ENCODE measurements around the gene DAZAP2.
"Not testable (repeated sequence)": the region's sequence is repeated elsewhere in the genome, so short reads cannot be mapped to it uniquely, and the experiment has no call there.

DNA sequence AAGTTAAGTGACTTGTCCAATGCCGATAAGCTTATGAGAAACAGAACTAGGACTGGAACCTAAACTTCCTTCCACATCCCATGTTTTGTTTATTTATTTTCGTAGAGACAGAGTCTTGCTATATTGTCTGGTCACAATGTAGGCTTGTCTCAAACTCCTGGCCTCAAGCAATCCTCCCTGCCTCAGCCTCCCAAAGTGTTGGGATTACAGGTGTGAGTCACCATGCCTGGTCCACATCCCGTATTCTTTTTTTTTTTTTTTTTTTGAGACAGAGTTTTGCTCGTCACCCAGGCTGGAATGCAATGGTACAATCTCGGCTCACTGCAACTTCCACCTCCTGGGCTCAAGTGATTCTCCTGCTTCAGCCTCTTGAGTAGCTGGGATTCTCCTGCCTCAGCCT is 11.5 kb upstream of the DAZAP2 start:
- TF ChIP-seq, protein P1, sequence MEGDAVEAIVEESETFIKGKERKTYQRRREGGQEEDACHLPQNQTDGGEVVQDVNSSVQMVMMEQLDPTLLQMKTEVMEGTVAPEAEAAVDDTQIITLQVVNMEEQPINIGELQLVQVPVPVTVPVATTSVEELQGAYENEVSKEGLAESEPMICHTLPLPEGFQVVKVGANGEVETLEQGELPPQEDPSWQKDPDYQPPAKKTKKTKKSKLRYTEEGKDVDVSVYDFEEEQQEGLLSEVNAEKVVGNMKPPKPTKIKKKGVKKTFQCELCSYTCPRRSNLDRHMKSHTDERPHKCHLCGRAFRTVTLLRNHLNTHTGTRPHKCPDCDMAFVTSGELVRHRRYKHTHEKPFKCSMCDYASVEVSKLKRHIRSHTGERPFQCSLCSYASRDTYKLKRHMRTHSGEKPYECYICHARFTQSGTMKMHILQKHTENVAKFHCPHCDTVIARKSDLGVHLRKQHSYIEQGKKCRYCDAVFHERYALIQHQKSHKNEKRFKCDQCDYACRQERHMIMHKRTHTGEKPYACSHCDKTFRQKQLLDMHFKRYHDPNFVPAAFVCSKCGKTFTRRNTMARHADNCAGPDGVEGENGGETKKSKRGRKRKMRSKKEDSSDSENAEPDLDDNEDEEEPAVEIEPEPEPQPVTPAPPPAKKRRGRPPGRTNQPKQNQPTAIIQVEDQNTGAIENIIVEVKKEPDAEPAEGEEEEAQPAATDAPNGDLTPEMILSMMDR (conservative IDR thresholded peaks at IDR 0.05), result not testable (repeated sequence)
- TF ChIP-seq ZFX (IDR thresholded peaks at IDR 0.05), result not testable (repeated sequence)

All from C4-2B (cell line).